22Rv1 (cell line): ENCODE measurements around the gene RASSF5.

ENCODE experiments used
- H3K27ac ChIP-seq: fragments of 450-650 bp; 2 replicates; pipeline ENCODE4 v1.5.1; 2017
- CTCF ChIP-seq: fragments of 450-650 bp; IDR thresholded peaks from 2 replicates; pipeline ENCODE4 v1.5.1; 2017; ENCODE audit warnings: mild to moderate bottlenecking
- ZFX ChIP-seq: fragments of 450-650 bp; IDR thresholded peaks from 2 replicates; pipeline ENCODE4 v1.6.1; 2017; ENCODE audit warnings: antibody characterized with exemption, borderline replicate concordance

RASSF5 gene

GRCh38 chr1:206484901-206485300, 22.4 kb upstream of the RASSF5 start:
- TF ChIP-seq CTCF (no peak), ZFX (no peak)

GRCh38 chr1:206486995-206487788, 20.1 kb upstream of the RASSF5 start:
- no peak overlapping the region for H3K27ac ChIP-seq
- TF ChIP-seq CTCF, result no peak
- no peak for TF ChIP-seq ZFX

More at GRCh38 chr1:206484901-206485300, 22.4 kb upstream of the RASSF5 start:
- no peak overlapping the region for H3K27ac ChIP-seq

- no peak overlapping the region for H3K27ac ChIP-seq
- TF ChIP-seq ZFX, result no peak
- TF ChIP-seq CTCF, result no peak
These were observed 19.4 kb upstream of the RASSF5 start for GRCh38 chr1:206487970-206488369.

- no peak overlapping the region for H3K27ac ChIP-seq
- TF ChIP-seq CTCF (no peak), ZFX (no peak)
These were observed 18.9 kb upstream of the RASSF5 start for GRCh38 chr1:206488466-206488865.

GRCh38 chr1:206489980-206490770, 17.2 kb upstream of the RASSF5 start:
- H3K27ac ChIP-seq, result no peak overlapping the region
- TF ChIP-seq CTCF (peak; percentile 99), ZFX (no peak)

- H3K27ac ChIP-seq, result no peak overlapping the region
- no peak for TF ChIP-seq ZFX
- no peak for TF ChIP-seq CTCF
These were observed 16.4 kb upstream of the RASSF5 start for GRCh38 chr1:206490771-206491405.
